SW480 (cell line): ENCODE measurements around the gene A1CF.

ENCODE experiments used
- DNase-seq: peaks from one replicate; pipeline ENCODE4 v3.0.0-alpha.2; 2016; ENCODE audit warnings: low spot score

A1CF gene

DNA sequence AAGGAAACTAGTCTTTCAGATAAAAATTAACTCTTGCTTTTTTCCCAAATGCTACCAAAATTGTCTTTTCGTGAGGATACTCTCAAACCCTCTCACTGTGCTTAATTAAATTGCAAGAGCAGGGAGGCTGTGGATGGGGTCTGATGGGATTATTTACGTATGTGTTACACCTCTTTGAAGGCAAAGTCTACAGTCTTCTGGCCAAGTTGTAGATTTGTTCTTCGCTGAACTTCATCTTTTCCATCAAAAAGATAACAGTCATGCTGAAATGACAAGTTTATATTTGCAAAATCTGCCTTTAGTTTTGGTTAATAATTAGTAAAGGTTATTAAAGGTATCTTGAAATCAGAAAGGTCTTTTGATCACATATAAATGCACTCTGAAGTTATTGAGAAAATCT lies 22.7 kb downstream of the A1CF start:
- no peak for DNase-seq

GRCh38 chr10:50861370-50861769 lies 24.1 kb downstream of the A1CF start:
- no peak for DNase-seq

DNA sequence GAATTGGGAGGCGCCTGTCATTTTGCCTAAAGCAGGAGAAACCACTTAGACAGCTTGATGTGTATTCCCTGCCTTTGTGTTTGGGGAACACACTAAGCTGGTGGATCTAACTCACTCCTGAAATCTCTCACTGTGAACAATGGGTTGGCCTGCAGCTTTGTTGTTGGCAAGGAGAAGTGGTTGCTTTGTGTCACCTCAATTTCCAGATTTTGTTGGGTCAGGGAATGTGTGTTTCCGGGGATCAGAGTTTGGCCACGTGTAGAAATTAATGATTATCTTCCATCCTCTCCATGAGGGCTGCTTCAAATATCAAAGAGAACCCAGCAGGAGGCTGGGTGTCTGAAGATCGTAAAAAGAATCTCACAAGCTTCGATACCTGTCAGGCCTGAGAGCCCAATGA lies 27.8 kb downstream of the A1CF start:
- DNase-seq: no peak

- no peak for DNase-seq
Measured at GRCh38 chr10:50855461-50855860, 30.0 kb downstream of the A1CF start.

- DNase-seq: no peak
Measured at GRCh38 chr10:50855015-50855414, 30.4 kb downstream of the A1CF start.

DNA sequence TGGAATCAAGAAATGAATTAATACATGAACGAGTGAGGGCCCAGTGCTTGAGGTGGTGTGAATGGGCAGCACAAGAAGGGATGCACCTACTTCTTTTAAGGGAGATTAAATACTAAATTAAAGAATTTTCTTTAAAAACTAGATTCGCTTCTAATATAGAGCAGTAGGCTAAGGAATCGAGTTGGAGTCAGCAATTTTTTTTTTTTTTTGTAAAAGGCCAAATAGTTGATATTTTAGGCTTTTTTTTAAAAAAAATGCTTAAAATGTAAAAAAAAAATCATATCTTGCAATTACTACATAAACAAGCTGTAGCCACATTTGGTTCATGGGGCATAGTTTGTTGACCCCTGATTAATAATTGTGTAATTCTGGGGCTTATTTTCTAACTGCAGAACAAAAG lies 31.9 kb downstream of the A1CF start:
- DNase-seq: no peak

GRCh38 chr10:50851884-50852671 lies 33.3 kb downstream of the A1CF start:
- DNase-seq: no peak

GRCh38 chr10:50850578-50851230 lies 34.7 kb downstream of the A1CF start:
- no peak for DNase-seq

DNA sequence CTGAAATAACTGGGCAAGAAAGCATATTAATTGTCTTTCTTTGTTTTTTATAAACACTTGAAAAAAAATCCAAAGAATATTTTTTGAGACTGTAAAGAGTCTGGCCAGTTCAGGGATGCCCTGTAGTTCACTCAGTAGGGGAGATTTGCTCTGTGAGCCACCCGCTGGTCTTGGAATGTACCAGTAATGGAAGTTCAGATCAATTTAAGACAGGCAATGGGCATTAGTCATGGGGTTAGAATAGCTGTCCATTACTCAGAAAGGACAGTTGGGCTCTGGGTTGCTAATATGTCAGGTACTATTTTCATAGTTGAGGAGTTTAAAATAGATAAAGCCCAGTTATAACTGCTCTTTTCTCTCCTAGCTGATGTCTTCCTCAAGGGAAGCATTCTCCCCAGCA lies 38.7 kb downstream of the A1CF start:
- no peak for DNase-seq

DNA sequence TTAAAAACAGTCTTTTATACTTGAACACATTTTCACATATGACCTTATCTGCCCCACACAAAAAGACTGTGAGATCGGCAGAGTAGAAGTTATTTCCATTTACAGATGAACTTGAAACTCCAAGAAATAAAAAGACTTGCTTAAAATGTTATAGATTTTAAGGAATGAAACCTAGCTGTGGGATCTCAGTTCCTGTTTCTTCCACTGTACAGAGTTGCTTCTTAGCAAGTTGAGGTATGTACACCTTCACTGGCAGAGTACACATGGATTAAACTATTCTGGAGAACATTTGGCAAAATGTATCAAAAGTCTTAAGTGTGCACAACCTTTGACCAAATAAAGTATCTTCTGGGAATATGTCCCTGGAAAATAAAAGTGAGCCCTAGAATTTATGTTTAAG lies 48.3 kb downstream of the A1CF start:
- no peak for DNase-seq

DNA sequence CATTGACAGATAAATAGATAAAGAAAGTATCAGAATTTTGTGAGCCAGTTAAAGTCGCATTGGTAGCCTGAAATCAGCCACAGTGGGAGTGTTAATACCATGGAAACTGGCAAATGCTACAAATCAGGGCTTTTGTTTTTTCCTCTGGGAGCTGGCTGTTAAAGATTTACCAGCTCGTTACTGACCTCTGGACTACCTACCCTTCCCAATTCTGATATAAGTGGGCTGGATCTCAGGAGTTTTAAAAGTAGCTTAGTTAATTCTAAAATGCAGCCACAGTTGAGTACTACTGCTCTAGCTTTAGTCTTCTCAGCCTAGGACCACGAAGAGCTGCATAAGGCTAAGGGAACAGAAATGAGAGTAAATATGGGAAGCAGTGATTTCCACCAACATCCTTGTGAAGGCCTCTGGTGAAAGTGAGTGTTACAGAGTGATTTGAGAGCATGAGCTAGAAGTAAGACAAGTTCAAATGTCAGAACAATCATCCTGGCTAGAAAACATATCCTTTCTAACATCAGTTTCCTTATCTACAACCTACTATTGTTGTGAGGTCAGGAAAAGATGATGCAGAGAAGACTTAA lies 53.2 kb downstream of the A1CF start:
- DNase-seq: no peak

DNA sequence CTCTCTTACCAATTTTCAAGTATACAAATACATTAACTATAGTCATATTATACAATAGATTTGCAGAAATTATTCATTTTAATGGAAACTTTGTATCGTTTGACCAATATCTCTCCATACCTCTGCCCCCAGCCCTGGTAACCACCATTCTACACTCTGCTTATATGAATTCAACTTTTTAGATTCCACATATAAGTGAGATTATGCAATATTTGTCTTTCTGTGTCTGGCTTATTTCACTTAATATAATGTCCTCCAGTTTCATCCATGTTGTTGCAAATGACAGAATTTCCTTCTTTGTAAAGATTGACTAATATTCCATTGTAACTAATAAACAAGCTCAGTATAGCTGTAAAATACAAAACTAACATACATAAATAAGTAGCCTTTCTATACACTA lies 55.4 kb downstream of the A1CF start:
- DNase-seq: no peak

DNA sequence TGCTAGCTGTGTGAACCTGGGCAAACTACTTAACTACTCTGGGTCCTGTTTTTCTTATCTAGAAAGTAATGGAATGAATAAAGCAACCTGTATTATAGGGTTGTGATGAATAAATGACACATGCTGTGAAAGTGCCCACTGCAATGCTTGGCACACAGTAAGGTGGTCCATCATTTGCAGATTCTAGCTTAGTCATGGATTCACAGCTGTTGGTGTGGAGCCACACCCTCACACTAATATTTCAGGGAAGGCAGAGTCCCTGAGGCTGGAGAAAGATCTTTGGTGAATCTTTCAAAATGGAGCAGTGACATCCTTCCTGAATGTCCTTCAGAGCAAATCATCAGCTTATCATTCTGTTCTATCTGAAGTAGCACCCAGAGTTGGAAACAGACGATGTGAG lies 60.6 kb downstream of the A1CF start:
- DNase-seq: no peak

- DNase-seq: no peak
Measured at GRCh38 chr10:50823789-50824188, 61.6 kb downstream of the A1CF start.

DNA sequence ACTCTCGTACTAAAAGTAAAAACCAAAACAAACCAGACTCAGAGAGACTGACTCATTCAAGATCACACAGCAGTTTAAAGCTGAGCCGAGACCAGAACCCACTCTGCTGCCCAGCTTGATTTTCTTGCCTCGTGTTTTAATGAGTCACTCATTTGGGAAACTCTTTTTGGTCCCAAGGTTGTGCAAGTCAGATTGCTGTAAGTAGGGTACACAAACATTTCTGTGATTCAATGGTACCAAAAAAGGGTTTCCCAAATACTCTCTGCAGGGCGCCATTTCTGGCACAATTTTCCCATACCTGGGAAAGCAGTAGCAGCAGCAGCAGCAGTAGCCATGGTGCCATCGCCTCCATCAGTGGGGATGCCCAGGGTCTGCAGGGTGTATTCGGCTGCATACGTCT lies 75.8 kb downstream of the A1CF start:
- no peak for DNase-seq

DNA sequence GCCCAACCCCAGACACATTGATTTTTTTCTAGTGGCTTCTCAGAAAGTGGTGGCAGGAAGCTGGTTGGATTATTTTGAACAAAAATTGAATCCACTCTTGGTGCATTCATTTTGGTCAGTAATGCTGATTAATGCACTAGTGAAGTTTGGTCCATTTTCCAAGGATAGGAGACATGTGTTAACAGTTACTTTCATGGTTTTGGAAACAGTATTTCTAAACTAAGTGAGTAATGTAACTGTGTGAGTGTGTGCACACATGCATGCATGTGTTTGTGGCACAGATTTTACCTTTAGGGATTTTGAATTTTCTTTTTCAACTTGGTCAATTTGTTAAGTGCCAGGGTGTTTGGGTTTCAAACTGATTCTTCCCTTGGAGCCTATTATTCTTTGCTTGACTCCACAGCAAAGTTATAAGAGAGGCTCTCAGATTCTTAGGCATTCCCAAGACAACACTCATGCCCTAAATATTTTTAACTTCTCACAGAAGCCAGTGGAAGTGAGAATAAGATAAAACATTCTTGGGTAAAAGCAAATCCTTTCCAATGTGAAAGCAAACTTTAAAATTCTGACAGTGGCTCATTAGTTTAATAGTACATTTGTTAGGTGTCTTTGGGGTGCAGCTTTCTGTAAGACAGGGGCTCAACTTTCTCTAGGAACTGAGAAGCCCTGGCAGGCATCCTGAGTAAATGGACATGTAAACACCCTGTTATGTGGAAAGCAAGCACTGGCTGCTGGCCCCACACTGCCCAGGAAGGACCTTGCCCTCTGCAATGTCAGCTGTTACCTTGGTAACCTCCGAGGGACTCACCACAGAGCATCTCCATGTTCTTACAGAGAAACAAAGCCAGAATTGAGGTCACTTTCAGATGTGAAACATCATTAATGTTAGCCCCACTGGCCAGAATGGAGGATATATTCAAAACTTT lies 77.3 kb downstream of the A1CF start:
- DNase-seq: no peak

GRCh38 chr10:50805981-50806622 lies 79.3 kb downstream of the A1CF start:
- DNase-seq: no peak

DNA sequence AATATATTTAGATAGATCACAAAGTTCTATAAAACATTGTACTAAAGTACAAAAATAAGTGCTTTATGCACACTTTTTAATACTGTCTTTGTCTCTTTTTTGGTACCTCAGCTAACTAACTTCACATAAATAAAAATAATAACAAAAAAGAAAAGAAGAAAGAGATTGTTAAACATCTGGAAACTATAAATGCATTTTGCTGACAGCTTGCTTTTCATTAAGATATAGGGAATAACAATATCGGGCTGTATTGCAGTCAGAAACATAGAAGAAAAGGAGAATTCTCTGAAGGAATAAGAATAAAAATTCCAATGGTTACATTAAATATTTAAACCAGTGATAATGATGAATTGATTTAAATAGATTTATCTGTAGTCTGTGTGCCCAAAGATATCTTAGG lies 85.8 kb downstream of the A1CF start:
- DNase-seq: no peak

DNA sequence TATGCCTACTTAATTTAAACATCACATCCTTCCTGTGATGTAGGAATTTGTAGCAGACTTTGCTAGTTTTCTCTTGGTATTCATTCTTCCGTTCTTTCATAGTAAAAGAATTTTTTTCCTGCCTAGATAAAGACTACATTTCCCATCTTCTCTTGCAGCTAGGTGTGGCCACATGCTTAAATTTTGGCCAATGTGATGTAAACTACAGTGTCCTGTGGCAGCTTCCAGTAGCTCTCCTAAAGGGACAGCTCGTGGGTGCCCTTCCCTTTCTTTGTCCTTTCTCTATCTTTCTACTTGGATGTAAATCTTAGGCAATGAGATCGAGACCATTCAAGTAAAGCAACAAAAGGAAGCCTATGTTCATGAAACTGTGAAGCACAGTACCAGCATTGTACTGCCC lies 87.1 kb downstream of the A1CF start:
- no peak for DNase-seq

GRCh38 chr10:50796693-50797092 lies 88.7 kb downstream of the A1CF start:
- DNase-seq: no peak

- no peak for DNase-seq
Measured at GRCh38 chr10:50794490-50794889, 90.9 kb downstream of the A1CF start.
